ENCODE data around the gene DNASE1L3. TPM values are rescaled to one million over a fixed set of nuclear protein-coding genes. Genes with fewer than 3 reads are reported as not detected.
A peak's percentile ranks its signal among the peaks of the same experiment; 100 is the strongest.

Gene DNASE1L3
- polyA plus RNA-seq, 3 donors: 0.19 TPM; not detected in 2

- intact Hi-C loops (cut with micrococcal nuclease): loop anchor here in 1 of 2 donors (10.0 kb wide), 1 partner anchor 352 kb away; the partner anchor contains the start of gene ACOX2
- no peak for DNase-seq
- H3K27ac ChIP-seq (ENCODE audit: low read depth in 1 of 2, low read length in 2 of 2): no peak overlapping the region
- Mint-ChIP-seq H3K4me1 (peaks cover 23% of the 10 kb centered on the region), H3K36me3 (no peaks in the 10 kb centered on the region), H3K4me3 (no peak overlapping the region), H3K27ac (peak overlapping the region in 1 of 7 donors; percentile 50), H3K27me3 (ENCODE audit: low read depth in 3 of 3) (peaks cover 6 to 12% (median 8%) of the 10 kb centered on the region in 3 donors), H3K9me3 (peaks cover 0 to 6% (median 3%) of the 10 kb centered on the region in 7 donors)
- no peak overlapping the region for H2AFZ ChIP-seq (ENCODE audit: insufficient read depth, low read depth, low read length, poor library complexity, severe bottlenecking)
- no peaks in the 10 kb centered on the region for H4K20me1 ChIP-seq (ENCODE audit: insufficient read depth, low read length)
- H3K4me3 ChIP-seq (replicated peaks in 1 of 3; ENCODE audit: low read depth in 2 of 3, low read length in 3 of 3): no peak overlapping the region
- peaks cover 0 to 4% of the 10 kb centered on the region in 2 donors for H3K27me3 ChIP-seq (ENCODE audit: control insufficient read depth in 2 of 2, insufficient read depth in 2 of 2, low read length in 2 of 2)
- H3K4me2 ChIP-seq (replicated peaks; ENCODE audit: extremely low read depth, low read length, poor library complexity, severe bottlenecking): no peak overlapping the region
- H3K79me2 ChIP-seq (ENCODE audit: insufficient read depth, low read length): no peaks in the 10 kb centered on the region
- H3K4me1 ChIP-seq (ENCODE audit: control insufficient read depth in 1 of 2, insufficient read depth in 2 of 2, low read length in 2 of 2): peaks cover 20 to 25% of the 10 kb centered on the region in 2 donors
- WGBS (ENCODE audit: insufficient coverage): 100% methylated on average over 1 of the region's 1 CpG
- no peaks in the 10 kb centered on the region for H3K9me3 ChIP-seq (replicated peaks in 1 of 2; ENCODE audit: control insufficient read depth in 1 of 2, insufficient read depth in 1 of 2, low read length in 2 of 2)
- TF ChIP-seq CTCF (IDR thresholded peaks at IDR 0.05): no peak
- H3K36me3 ChIP-seq (replicated peaks in 1 of 2; ENCODE audit: control insufficient read depth in 1 of 2, insufficient read depth in 2 of 2, low read length in 2 of 2): no peaks in the 10 kb centered on the region
- no peak overlapping the region for H3K9ac ChIP-seq (ENCODE audit: insufficient read depth, low read length, poor library complexity, severe bottlenecking)
Measured at GRCh38 chr3:58183221-58183620, 27.6 kb downstream of the DNASE1L3 start.

GRCh38 chr3:58180940-58181587 lies 29.7 kb downstream of the DNASE1L3 start:
- H3K4me3 Mint-ChIP-seq: no peak overlapping the region
- DNase-seq: no peak

More at GRCh38 chr3:58180940-58181587, 29.7 kb downstream of the DNASE1L3 start:
- Mint-ChIP-seq H3K27ac (peak overlapping the region in 2 of 7 donors; percentile 25 to 77), H3K36me3 (no peaks in the 10 kb centered on the region), H3K4me1 (peaks cover 31% of the 10 kb centered on the region), H3K9me3 (peaks cover 0 to 6% (median 3%) of the 10 kb centered on the region in 7 donors), H3K27me3 (ENCODE audit: low read depth in 3 of 3) (peaks cover 10 to 19% (median 15%) of the 10 kb centered on the region in 3 donors)
- intact Hi-C loops (cut with micrococcal nuclease): loop anchor here in 1 of 2 donors (10.0 kb wide), 1 partner anchor 354 kb away; the partner anchor contains the start of gene ACOX2
- peaks cover 28 to 36% of the 10 kb centered on the region in 2 donors for H3K4me1 ChIP-seq (ENCODE audit: control insufficient read depth in 1 of 2, insufficient read depth in 2 of 2, low read length in 2 of 2)
- no peaks in the 10 kb centered on the region for H3K36me3 ChIP-seq (replicated peaks in 1 of 2; ENCODE audit: control insufficient read depth in 1 of 2, insufficient read depth in 2 of 2, low read length in 2 of 2)
- H3K4me2 ChIP-seq (replicated peaks; ENCODE audit: extremely low read depth, low read length, poor library complexity, severe bottlenecking): no peak overlapping the region
- no peak for TF ChIP-seq CTCF (IDR thresholded peaks at IDR 0.05)
- no peaks in the 10 kb centered on the region for H3K79me2 ChIP-seq (ENCODE audit: insufficient read depth, low read length)
- no CpG with 5 or more reads among the region's 1 CpG for WGBS (ENCODE audit: insufficient coverage)
- no peak overlapping the region for H3K27ac ChIP-seq (ENCODE audit: low read depth in 1 of 2, low read length in 2 of 2)
- peaks cover 0 to 8% of the 10 kb centered on the region in 2 donors for H3K27me3 ChIP-seq (ENCODE audit: control insufficient read depth in 2 of 2, insufficient read depth in 2 of 2, low read length in 2 of 2)
- H4K20me1 ChIP-seq (ENCODE audit: insufficient read depth, low read length): no peaks in the 10 kb centered on the region
- H2AFZ ChIP-seq (ENCODE audit: insufficient read depth, low read depth, low read length, poor library complexity, severe bottlenecking): no peak overlapping the region
- no peaks in the 10 kb centered on the region for H3K9me3 ChIP-seq (replicated peaks in 1 of 2; ENCODE audit: control insufficient read depth in 1 of 2, insufficient read depth in 1 of 2, low read length in 2 of 2)
- H3K9ac ChIP-seq (ENCODE audit: insufficient read depth, low read length, poor library complexity, severe bottlenecking): no peak overlapping the region
- no peak overlapping the region for H3K4me3 ChIP-seq (replicated peaks in 1 of 3; ENCODE audit: low read depth in 2 of 3, low read length in 3 of 3)

Measured in CD14-positive monocyte (primary cell).